GM18909 (cell line): ENCODE results near the gene ATAD3C.
"Not testable (repeated sequence)": the region's sequence is repeated elsewhere in the genome, so short reads cannot be mapped to it uniquely, and the experiment has no call there.

Experiments used
- ATAC-seq: cut with Tn5 transposase; IDR thresholded peaks from one replicate; pipeline ENCODE4 v1.9.1; 2021; ENCODE audit warnings: mild to moderate bottlenecking; ENCODE audit not compliant: unreplicated experiment, poor library complexity

The ATAD3C gene, protein sequence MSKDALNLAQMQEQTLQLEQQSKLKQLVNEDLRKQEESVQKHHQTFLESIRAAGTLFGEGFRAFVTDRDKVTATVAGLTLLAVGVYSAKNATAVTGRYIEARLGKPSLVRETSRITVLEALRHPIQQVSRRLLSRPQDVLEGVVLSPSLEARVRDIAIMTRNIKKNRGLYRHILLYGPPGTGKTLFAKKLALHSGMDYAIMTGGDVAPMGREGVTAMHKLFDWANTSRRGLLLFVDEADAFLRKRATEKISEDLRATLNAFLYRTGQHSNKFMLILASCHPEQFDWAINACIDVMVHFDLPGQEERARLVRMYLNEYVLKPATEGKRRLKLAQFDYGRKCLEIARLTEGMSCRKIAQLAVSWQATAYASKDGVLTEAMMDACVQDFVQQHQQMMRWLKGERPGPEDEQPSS

DNA sequence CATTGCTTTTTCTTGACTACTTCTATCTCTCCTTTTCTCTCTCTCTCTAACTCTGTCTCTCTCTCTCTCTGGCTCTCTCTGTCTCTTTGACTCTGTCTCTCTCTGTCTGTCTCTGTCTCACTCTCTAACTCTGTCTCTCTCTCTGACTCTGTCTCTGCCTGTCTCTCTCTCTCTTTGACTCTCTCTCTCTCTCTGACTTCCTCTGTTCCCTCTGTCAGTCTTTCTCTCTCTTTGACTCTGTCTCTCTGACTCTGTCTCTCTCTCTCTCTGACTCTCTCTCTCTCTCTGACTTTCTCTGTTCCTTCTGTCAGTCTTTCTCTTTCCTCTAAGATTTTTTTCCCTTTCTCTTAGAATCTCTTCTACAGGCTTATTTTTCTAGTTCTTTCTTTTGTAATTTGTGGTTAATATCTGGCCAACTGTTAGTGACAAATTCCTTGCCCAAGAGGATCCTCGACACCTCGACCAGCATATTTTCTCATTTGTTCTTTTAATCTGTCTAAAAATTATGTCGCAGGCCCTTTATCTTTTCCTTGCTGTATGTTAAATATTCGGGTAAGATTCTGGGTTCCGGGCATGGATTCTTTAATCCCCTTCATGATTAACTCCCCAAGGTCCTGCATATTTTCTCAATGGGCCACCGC lies at the start of gene ATAD3C:
ATAD3C (plus strand) TSS at position 591 of the 641 bp plus-strand sequence. CDS start 995 bp downstream, outside the sequence.
- ATAC-seq = no peak

DNA sequence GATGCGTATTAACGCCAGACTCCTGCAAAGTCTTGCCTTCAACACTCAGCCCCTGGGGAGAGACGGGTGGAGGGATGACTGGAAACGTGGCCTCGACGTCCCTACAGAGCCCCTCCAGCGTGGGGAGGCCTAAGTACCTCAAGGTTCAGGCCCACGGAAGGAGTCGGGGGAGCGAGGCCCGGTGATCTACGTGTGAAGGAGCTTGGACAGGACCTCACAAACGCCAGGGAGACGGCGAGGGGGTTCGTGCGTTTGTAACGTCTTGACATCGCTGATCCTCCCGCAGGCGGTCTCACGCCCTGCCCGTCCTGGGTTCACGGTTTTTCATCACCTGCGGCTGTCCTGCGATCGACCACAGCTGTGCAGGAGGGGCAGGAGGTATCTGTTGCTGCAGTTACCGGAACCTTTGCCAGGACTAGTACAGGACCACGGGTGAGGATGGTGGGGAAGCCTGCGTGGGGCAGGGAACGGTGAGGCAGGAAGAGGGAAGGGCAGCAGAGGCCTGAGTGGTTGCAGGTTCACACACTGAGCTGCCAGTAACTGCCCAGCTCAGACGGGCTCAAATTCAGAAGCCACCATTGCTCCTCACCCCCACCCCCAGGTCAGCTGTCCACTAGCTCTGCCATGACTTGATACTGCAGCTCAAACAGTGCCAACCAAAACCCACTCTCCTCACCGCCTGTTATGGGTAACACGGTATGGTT lies 49.5 kb upstream of the ATAD3C start:
- ATAC-seq = peak; percentile 1

DNA sequence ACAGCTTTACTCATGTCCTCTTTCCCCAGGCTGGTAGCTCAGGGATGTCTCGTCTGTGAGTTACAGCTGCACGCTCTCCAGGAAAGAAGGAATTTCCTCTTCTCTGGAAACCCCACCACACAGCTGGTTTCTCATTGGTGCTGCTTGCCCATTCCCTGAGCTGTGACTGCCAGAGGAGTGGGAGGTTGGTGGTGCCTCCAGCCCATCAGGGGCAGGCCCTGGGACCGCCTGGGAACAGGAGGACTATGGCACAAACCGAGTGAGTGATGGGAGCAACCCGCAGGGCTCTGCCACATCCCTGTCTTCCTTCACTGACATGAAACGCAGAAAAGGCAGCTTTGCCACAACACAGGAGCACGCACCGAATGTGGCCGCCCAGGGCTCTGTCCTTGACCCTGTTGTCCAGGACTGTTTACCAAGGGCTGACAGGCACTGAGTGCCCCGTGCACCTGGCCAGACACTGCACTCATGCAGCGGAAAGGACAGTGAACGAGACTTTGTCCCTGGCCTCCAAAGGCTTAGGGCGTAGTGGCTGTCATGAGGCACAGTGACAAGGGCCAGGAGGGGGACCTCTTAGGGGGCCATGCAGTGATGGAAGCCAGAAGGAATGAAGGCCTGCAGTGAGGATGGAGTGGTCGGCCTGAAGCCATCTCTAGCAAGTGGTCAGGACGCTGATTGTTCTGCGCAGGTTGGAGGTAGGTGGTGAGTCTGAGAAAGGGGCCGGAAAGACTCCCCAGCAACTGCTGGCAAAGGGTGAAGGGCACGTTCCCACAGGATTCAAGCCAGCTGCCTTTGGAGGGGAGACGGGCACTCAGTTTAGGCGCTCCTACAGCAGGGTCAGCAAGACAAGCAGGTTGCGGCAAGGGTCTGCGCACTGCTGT lies 48.7 kb upstream of the ATAD3C start:
- ATAC-seq = no peak

DNA sequence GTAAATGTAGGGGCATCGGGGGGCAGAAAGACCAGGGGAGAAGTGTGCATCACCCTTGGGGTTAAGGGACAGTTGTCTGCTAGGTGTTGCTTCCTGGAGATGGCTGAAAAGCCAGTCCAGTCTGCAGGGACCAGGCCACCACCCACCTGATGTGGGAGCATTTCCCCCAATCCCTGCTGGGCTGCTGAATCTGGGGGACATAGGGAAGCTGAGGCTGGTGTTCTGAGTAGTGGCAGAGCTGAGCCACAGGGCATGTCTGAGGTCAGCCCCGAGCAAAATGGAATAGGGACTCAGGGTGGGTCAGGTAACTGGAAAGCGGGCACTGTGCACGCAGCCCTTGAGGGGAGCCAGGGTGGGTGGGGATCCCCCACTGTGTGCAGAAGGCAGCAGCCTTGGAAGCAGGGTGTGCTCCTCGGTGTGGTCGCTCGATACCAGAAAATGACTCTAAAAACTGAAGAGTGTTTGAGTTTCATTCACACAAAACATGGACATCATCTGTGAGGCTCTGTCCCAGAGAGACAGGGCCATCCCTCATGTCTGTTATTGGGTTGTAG lies 48.0 kb upstream of the ATAD3C start:
- no peak for ATAC-seq

- ATAC-seq = no peak
Measured at GRCh38 chr1:1402072-1402900, 47.2 kb upstream of the ATAD3C start.

- ATAC-seq = not testable (repeated sequence)
Measured at GRCh38 chr1:1402901-1403392, 46.5 kb upstream of the ATAD3C start.

GRCh38 chr1:1403653-1404052 lies 45.8 kb upstream of the ATAD3C start:
- no peak for ATAC-seq

- no peak for ATAC-seq
Measured at GRCh38 chr1:1406101-1406820, 43.2 kb upstream of the ATAD3C start.

GRCh38 chr1:1406821-1407635 lies 42.5 kb upstream of the ATAD3C start, which contains the start of gene MRPL20:
Gene MRPL20 (minus strand): TSS chr1:1407293. CDS start chr1:1407217, 76 bp downstream.
- ATAC-seq = peak; percentile 89

DNA sequence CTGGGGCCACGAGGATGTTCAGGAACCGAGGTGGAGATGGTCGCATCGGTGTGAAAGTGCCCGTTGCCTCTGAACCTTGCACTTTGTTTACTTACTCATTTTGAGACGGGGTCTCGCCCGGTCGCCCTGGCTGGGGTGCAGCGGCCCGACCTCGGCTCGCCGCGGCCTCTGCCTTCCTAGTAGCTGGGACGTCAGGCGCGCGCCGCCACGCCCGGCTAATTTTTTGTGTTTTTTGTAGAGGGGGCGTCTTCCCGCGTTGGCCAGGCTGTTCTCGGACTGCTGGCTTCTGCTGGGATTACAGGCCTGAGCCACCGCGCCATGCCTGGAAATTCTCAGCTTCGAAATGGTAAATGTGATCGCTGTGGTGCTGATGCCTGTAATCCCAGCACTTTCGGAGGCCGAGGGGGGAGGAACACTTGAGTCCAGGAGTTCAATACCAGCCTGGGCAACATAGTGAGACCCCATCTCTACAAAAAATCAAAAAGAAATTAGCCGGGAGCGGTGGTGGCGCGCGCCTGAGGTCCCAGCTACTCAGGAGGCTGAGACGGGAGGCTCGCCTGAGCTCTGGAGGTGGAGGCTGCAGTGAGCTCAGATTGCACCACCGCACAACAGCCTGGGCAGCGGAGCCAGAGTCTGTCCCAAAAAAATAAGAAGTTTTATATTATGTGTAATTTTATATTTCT lies 41.7 kb upstream of the ATAD3C start:
- peak; percentile 29 for ATAC-seq

DNA sequence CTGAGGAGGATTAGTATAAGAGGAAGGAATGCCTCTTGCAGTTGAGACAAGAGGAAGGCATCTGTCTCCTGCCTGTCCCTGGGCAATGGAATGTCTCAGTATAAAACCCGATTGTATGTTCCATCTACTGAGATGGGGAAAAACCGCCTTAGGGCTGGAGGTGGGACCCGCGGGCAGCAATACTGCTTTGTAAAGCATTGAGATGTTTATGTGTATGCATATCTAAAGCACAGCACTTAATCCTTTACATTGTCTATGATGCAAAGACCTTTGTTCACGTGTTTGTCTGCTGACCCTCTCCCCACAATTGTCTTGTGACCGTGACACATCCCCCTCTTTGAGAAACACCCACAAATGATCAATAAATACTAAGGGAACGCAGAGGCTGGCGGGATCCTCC lies 39.3 kb upstream of the ATAD3C start:
- not testable (repeated sequence) for ATAC-seq

DNA sequence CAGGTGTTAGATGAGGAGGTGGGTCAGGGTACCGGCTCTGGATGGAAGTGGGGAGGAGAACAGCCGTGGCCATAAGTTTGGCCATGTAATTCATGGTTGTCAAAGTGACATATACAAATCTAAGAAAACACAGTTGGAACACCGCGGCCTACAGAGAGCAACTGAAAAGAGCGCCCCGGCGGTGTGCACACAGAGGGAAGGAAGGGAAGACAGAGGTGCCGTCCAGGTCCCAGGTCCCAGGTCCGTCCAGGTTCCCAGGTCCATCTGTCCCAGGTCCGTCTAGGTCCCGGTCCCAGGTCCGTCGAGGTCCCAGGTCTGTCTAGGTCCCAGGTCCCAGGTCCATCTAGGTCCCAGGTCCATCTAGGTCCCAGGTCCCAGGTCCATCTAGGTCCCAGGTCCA lies 37.9 kb upstream of the ATAD3C start:
- ATAC-seq = no peak

DNA sequence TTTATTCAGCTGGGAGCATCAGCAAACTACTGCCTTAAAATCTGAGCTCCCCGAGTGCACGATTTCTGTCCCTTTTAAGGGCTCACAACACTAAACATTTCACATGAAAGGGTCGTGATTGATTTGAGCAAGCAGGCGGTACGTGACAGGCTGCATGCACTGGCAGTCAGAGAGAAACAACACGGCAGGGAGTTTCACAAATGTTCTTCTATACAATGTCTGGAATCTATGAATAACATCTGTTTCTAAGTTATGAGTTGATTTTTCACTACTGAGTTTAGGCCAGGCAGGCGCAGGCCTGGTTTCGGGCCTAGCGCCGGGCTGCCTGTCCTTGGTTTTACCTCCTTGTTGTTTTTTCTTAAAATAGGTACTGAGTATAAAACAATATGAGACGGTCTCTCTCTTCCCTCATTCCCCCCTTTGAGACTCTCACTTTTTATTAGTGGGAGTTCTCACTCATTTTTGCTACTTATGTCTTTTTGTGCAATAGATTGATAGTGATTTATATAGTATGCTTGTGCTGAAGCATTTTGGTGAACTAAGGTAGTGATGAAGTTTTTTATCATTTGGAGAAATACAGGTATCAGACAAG lies 37.1 kb upstream of the ATAD3C start:
- ATAC-seq = not testable (repeated sequence)

DNA sequence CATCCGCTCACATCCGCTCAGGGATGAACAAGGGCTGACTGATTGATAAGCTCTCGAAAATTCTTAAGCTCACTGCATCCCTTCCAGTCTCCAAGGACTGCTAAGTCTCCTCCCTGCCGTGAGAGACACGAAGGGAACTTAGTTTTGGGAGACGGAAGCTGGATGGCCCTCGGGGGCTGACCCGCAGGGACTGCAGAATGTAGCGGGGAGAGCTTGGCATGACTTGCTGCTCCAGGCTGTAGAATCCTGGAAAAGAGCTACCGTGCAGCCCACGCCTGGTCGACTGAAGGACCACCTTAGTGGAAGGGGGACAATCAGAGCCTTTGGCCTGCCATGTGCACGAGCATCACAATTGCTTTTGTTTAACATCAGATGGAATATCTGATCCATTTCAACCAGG lies 33.7 kb upstream of the ATAD3C start:
- ATAC-seq = no peak

- ATAC-seq = not testable (repeated sequence)
Measured at GRCh38 chr1:1417396-1417795, 32.1 kb upstream of the ATAD3C start.

- not testable (repeated sequence) for ATAC-seq
Measured at GRCh38 chr1:1417825-1418463, 31.5 kb upstream of the ATAD3C start.
